ENCODE results near the gene GPR34. TPM values are rescaled to one million over a fixed set of nuclear protein-coding genes. Genes with fewer than 3 reads are reported as not detected.

Gene GPR34
- total and polyA plus RNA-seq, 12 donors = 2.7 to 53.3 (median 20.9) TPM

- 39 to 75% (median 60%) methylated on average over 2 of the region's 2 CpGs for WGBS, 4 donors
These were observed 35.1 kb downstream of the GPR34 start, which contains the start of gene GPR82 for GRCh38 chrX:41723826-41724225. GPR82 (plus strand) TSS chrX:41724181; CDS start chrX:41727027, 2,846 bp downstream.

GRCh38 chrX:41728125-41728524 is 39.4 kb downstream of the GPR34 start:
- no peak overlapping the region for H3K4me3 ChIP-seq
- no peak overlapping the region for H3K27ac ChIP-seq
- TF ChIP-seq POLR2A (IDR thresholded peaks at IDR 0.05) (no peak), CTCF (IDR thresholded peaks at IDR 0.05) (no peak)
- H3K36me3 ChIP-seq (replicated peaks in 1 of 2) = no peaks in the 10 kb centered on the region
- peaks cover 3% of the 10 kb centered on the region for H3K27me3 ChIP-seq
- no peaks in the 10 kb centered on the region for H3K4me1 ChIP-seq (replicated peaks in 1 of 2)
- 58 to 87% (median 75%) methylated on average over 3 of the region's 3 CpGs for WGBS, 4 donors
- intact Hi-C loops (cut with DNase I) = no loop called here
- DNase-seq = no peak
- H3K9me3 ChIP-seq (replicated peaks in 1 of 3) = no peaks in the 10 kb centered on the region

More at GRCh38 chrX:41723826-41724225, 35.1 kb downstream of the GPR34 start, which contains the start of gene GPR82:
- H3K36me3 ChIP-seq (replicated peaks in 1 of 2) = no peaks in the 10 kb centered on the region
- peak within 1 kb of the TSS in 1 of 5 donors; percentile 54 for H3K27ac ChIP-seq
- H3K4me1 ChIP-seq (replicated peaks in 1 of 2) = no peaks in the 10 kb centered on the region
- no peak within 1 kb of the TSS for H3K4me3 ChIP-seq
- intact Hi-C loops (cut with DNase I) = no loop called here
- no peak for DNase-seq
- TF ChIP-seq CTCF (IDR thresholded peaks at IDR 0.05) (no peak), POLR2A (IDR thresholded peaks at IDR 0.05) (no peak)
- peaks cover 3% of the 10 kb centered on the region for H3K27me3 ChIP-seq
- no peaks in the 10 kb centered on the region for H3K9me3 ChIP-seq (replicated peaks in 1 of 3)

- Histone ChIP-seq H3K27ac (no peak overlapping the region), H3K4me3 (no peak overlapping the region), H3K4me1 (replicated peaks in 1 of 2) (no peaks in the 10 kb centered on the region), H3K9me3 (replicated peaks in 1 of 3) (no peaks in the 10 kb centered on the region), H3K27me3 (no peaks in the 10 kb centered on the region), H3K36me3 (replicated peaks in 1 of 2) (no peaks in the 10 kb centered on the region)
- 40 to 71% (median 70%) methylated on average over 2 of the region's 2 CpGs for WGBS, 4 donors
- no peak for DNase-seq
- no peak for TF ChIP-seq CTCF (IDR thresholded peaks at IDR 0.05)
- no peak for TF ChIP-seq POLR2A (IDR thresholded peaks at IDR 0.05)
- intact Hi-C loops (cut with DNase I) = no loop called here
These were observed 41.3 kb downstream of the GPR34 start for GRCh38 chrX:41730081-41730480.

GRCh38 chrX:41732260-41732659 is 43.5 kb downstream of the GPR34 start:
- H3K27me3 ChIP-seq = no peaks in the 10 kb centered on the region
- no peak overlapping the region for H3K4me3 ChIP-seq
- 73 to 92% (median 79%) methylated on average over 2 of the region's 2 CpGs for WGBS, 4 donors
- no peaks in the 10 kb centered on the region for H3K4me1 ChIP-seq (replicated peaks in 1 of 2)
- DNase-seq = no peak
- intact Hi-C loops (cut with DNase I) = no loop called here
- no peaks in the 10 kb centered on the region for H3K9me3 ChIP-seq (replicated peaks in 1 of 3)
- TF ChIP-seq POLR2A (IDR thresholded peaks at IDR 0.05) (no peak), CTCF (IDR thresholded peaks at IDR 0.05) (no peak)
- no peak overlapping the region for H3K27ac ChIP-seq
- H3K36me3 ChIP-seq (replicated peaks in 1 of 2) = no peaks in the 10 kb centered on the region
